Common myeloid progenitor, CD34-positive (primary cell): Measurements from ENCODE around the gene L3MBTL3.

Experiments
- CTCF ChIA-PET: fragments of 350-600 bp; sonication (Branson Sonifier 250); formaldehyde crosslinking; loops from one replicate; lab custom pipeline; 2021; ENCODE audit warnings: antibody characterized with exemption; lab: Charles Lee
- POLR2A ChIA-PET: fragments of 350-600 bp; sonication (Branson Sonifier 250); formaldehyde crosslinking; loops from one replicate; lab custom pipeline; 2021; ENCODE audit warnings: antibody characterized with exemption; lab: Charles Lee
- DNase-seq, 3 donors: peaks; one replicate each; pipeline versions ENCODE4 v3.0.0 to v3.0.0-alpha.2; 2013
- H3K27ac ChIP-seq, 2 experiments: 1 replicate in 1 of 2; 2 replicates in 1 of 2; pipeline ENCODE4 v1.7.0; 2013; ENCODE audit warnings: inconsistent platforms in 2 of 2, low read length in 2 of 2, mild to moderate bottlenecking in 2 of 2, low read depth in 1 of 2, moderate library complexity in 1 of 2; ENCODE audit not compliant: severe bottlenecking in 2 of 2, insufficient read depth in 1 of 2, poor library complexity in 1 of 2
- H3K27me3 ChIP-seq, 5 experiments: replicated peaks in 2 of 5; 1 replicate in 3 of 5; 2 replicates in 2 of 5; pipeline versions ENCODE4 v1.6.1 to v1.7.0; 2013; ENCODE audit warnings: low read length in 4 of 5, mild to moderate bottlenecking in 2 of 5, moderate library complexity in 2 of 5, inconsistent platforms in 1 of 5; ENCODE audit not compliant: insufficient read depth in 5 of 5, control insufficient read depth in 4 of 5
- H3K36me3 ChIP-seq, 4 experiments: 1 replicate in 2 of 4; 2 replicates in 2 of 4; pipeline versions ENCODE4 v1.6.1 to v1.7.0; 2013; ENCODE audit warnings: low read length in 3 of 4, control low read depth in 1 of 4, mild to moderate bottlenecking in 1 of 4; ENCODE audit not compliant: control insufficient read depth in 4 of 4, insufficient read depth in 4 of 4
- H3K4me1 ChIP-seq, 4 experiments: 1 replicate in 3 of 4; 2 replicates in 1 of 4; pipeline versions ENCODE4 v1.6.1 to v1.7.1; 2013; ENCODE audit warnings: low read length in 3 of 4, mild to moderate bottlenecking in 3 of 4, control low read depth in 1 of 4, inconsistent platforms in 1 of 4, moderate library complexity in 1 of 4; ENCODE audit not compliant: control insufficient read depth in 4 of 4, insufficient read depth in 4 of 4; ENCODE audit errors: control extremely low read depth in 1 of 4
- H3K4me3 ChIP-seq, 7 experiments: 1 replicate in 4 of 7; 2 replicates in 3 of 7; pipeline versions ENCODE4 v1.5.1 to v1.7.0; 2013; ENCODE audit warnings: mild to moderate bottlenecking in 7 of 7, low read length in 6 of 7, moderate library complexity in 6 of 7, inconsistent platforms in 2 of 7, low read depth in 2 of 7, control low read depth in 1 of 7; ENCODE audit not compliant: insufficient read depth in 4 of 7, control insufficient read depth in 1 of 7; ENCODE audit errors: extremely low read depth in 1 of 7
- H3K9me3 ChIP-seq, 5 experiments: 1 replicate in 4 of 5; 2 replicates in 1 of 5; pipeline versions ENCODE4 v1.6.1 to v1.7.1; 2013; ENCODE audit warnings: low read length in 4 of 5, mild to moderate bottlenecking in 2 of 5, inconsistent platforms in 1 of 5, low read depth in 1 of 5, moderate library complexity in 1 of 5; ENCODE audit not compliant: control insufficient read depth in 4 of 5, insufficient read depth in 2 of 5; ENCODE audit errors: control extremely low read depth in 1 of 5
- WGBS: methylation state at CpG from one replicate; pipeline ENCODE4 v1.1.5; 2013; ENCODE audit not compliant: insufficient coverage; 5-methylcytosine and 5-hydroxymethylcytosine counted together

Gene L3MBTL3

DNA sequence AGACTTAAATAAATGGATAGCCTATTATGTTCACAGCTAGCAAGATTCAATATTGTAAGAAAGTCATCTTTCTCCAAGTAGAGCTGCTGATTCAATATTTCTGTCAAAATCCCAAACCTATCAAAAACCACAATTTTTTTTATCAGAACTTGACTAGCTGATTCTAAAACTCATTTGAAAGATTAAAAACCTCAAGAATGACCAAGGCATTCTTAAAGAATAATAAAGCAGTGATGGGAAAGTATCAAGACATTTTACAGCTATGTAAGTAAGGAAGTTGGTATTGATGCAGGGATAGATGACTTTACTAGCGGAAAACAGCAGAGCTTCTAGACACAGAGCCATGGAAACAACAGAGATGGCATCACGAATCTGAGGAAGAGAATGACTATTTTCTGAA lies 139.7 kb downstream of the L3MBTL3 start:
- 100% methylated on average over 1 of the region's 2 CpGs for WGBS
- Histone ChIP-seq H3K36me3 (no peaks in the 10 kb centered on the region), H3K27ac (no peak overlapping the region), H3K4me1 (no peaks in the 10 kb centered on the region), H3K9me3 (peaks cover 0 to 5% (median 2%) of the 10 kb centered on the region in 5 experiments), H3K27me3 (no peaks in the 10 kb centered on the region), H3K4me3 (no peak overlapping the region)
- ChIA-PET CTCF (no interaction called here), POLR2A (no interaction called here)
- DNase-seq: no peak

DNA sequence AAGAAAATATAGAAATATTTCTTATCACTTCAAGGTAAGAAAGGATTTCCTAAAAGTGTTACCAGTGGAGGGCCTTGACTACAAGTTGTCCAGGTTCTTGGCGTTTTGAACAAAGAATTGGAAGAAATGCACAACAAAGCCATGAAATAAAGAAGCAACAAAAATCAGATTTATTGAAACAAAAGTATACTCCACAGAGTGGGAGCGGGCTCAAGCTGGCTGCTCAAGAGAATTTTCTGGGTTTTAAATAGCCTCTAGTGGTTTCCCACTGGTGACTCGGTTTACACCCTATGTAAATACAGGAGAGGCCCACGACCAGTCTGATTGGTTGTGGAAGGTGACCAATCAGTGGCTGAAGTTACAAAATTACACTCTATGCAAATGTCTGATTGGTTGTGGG lies 140.2 kb downstream of the L3MBTL3 start:
- no peaks in the 10 kb centered on the region for H3K4me1 ChIP-seq
- H3K27me3 ChIP-seq: no peaks in the 10 kb centered on the region
- 100% methylated on average over 1 of the region's 4 CpGs for WGBS
- POLR2A ChIA-PET: no interaction called here
- CTCF ChIA-PET: no interaction called here
- DNase-seq: no peak
- H3K36me3 ChIP-seq: no peaks in the 10 kb centered on the region
- H3K4me3 ChIP-seq: no peak overlapping the region
- no peak overlapping the region for H3K27ac ChIP-seq
- peaks cover 0 to 5% (median 2%) of the 10 kb centered on the region in 5 experiments for H3K9me3 ChIP-seq

DNA sequence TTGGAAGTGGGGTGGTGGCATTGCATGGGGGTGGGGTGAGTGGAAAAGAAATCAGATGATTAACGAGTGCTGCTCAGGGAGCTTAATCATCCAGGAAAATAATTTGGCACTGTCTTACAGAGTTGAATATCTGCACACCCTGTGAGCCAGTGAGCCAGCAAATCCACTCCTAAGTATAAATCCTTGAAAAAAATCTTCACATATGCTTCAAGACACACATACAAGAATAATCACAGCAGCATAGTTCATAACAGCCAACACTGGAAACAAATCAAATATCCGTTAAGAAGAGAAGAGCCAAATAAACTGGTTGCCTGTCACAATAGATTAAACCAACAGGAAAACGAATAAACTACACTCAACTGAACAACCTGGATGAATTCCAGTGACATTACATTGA lies 141.6 kb downstream of the L3MBTL3 start:
- no peak overlapping the region for H3K4me3 ChIP-seq
- no peaks in the 10 kb centered on the region for H3K36me3 ChIP-seq
- 67% methylated on average over 1 of the region's 3 CpGs for WGBS
- no peak overlapping the region for H3K27ac ChIP-seq
- ChIA-PET POLR2A (no interaction called here), CTCF (no interaction called here)
- H3K4me1 ChIP-seq: no peaks in the 10 kb centered on the region
- H3K27me3 ChIP-seq: no peaks in the 10 kb centered on the region
- H3K9me3 ChIP-seq: peaks cover 0 to 5% (median 3%) of the 10 kb centered on the region in 5 experiments
- DNase-seq: no peak

DNA sequence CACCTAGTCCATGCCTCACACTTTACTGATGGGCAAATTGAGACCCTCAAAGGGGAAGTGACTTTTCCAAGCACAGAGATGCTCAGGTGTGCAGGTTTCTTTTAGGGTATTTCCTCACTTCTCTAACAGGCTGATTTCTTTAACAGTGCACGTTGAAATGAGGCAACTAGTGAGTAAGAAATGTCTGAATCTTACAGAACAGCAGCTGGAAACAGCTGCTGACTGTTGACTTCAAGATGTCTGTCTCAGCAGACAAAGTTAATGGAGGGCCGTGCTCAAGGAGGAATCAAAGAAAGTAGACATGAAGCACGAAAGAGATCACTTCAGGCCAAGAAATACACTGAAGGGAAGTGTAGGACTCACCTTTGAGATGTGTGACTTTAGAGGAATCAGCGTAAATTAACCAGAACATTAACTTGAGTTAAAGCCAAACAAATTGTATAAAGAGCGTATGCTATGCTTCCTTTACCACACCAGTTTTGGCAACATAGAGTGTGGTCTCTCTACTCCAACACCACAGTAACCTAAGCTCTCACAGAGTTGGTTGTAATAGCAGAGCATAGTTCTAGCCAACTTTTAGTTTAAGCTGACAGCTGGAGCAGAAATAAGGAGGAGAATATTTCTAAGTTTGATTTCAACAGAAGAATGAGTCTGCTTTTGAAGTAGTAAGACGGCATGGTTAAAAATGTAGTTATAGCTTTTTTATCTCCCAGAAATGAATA lies 143.5 kb downstream of the L3MBTL3 start:
- CTCF ChIA-PET: no interaction called here
- no peak for DNase-seq
- Histone ChIP-seq H3K27me3 (no peaks in the 10 kb centered on the region), H3K9me3 (peaks cover 0 to 5% (median 3%) of the 10 kb centered on the region in 5 experiments), H3K27ac (no peak overlapping the region), H3K4me1 (no peaks in the 10 kb centered on the region), H3K4me3 (no peak overlapping the region), H3K36me3 (no peaks in the 10 kb centered on the region)
- 88% methylated on average over 5 of the region's 6 CpGs for WGBS
- POLR2A ChIA-PET: no interaction called here

DNA sequence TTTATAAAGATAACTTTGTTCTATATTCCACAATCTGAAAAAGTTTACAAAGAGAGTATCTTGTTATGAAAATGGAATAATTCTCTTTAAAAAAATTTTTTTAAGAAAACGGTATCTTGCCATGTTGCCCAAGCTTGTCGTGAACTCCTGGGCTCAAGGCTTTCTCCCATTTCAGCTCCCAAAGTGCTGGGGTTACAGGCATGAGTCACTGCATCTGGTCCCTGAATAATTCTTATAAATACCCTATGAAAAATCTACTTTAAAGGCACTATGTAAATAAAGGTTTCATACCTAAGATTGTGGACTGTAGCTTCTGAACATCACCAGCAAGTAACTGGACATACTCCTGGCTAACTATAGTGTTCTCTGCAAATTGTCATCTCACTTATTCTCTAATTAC lies 144.0 kb downstream of the L3MBTL3 start:
- peaks cover 0 to 5% (median 3%) of the 10 kb centered on the region in 5 experiments for H3K9me3 ChIP-seq
- ChIA-PET POLR2A (no interaction called here), CTCF (no interaction called here)

DNA sequence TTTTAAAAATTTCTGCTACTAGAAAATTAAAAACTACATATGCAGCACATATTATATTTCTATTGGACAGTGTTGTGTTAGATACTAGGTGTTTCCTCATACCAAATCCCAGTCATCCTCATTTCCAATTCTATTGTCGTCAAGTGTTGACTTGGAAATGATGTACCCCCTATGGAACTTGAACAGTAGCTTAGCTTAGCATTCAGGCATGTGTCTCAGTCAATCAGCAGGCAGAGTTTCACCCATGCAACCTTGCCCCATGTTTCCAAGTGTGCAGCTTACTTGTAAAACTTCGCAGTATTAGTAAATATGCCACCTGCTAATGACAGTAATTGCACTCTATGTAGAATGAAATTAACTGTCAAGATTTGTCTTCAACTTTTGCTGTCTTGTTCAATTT lies 144.9 kb downstream of the L3MBTL3 start:
- H3K4me3 ChIP-seq: no peak overlapping the region
- ChIA-PET POLR2A (no interaction called here), CTCF (no interaction called here)
- H3K27me3 ChIP-seq: no peaks in the 10 kb centered on the region
- H3K27ac ChIP-seq: no peak overlapping the region
- no peaks in the 10 kb centered on the region for H3K36me3 ChIP-seq
- 92% methylated on average over 1 of the region's 2 CpGs for WGBS
- peaks cover 0 to 5% (median 3%) of the 10 kb centered on the region in 5 experiments for H3K9me3 ChIP-seq
- no peaks in the 10 kb centered on the region for H3K4me1 ChIP-seq
- DNase-seq: no peak

More for the DNA sequence above, 144.0 kb downstream of the L3MBTL3 start:
- H3K27me3 ChIP-seq: no peaks in the 10 kb centered on the region
- H3K4me3 ChIP-seq: no peak overlapping the region
- H3K36me3 ChIP-seq: no peaks in the 10 kb centered on the region
- H3K4me1 ChIP-seq: no peaks in the 10 kb centered on the region
- DNase-seq: no peak
- WGBS: 100% methylated on average over 2 of the region's 2 CpGs
- H3K27ac ChIP-seq: no peak overlapping the region

DNA sequence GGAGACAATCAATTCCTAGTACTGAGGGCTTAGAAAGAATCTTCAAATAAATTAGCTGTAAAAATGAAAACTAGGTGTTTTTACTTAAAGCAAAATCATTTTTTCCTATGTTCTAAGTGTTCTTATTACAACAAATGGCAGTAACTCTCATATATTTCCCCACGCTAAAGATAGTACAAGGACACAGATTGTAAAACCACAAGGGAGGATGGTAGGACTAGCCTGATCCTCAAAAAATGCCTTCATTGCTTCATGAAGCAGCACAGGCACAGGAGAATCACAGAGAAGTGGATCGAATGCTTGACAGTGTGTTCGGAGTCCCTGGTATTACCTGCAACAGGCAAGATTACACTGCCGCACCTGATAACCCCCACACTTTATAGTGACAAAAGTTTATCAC lies 145.9 kb downstream of the L3MBTL3 start:
- no peaks in the 10 kb centered on the region for H3K27me3 ChIP-seq
- CTCF ChIA-PET: no interaction called here
- POLR2A ChIA-PET: no interaction called here
- H3K4me3 ChIP-seq: no peak overlapping the region
- WGBS: 83% methylated on average over 3 of the region's 4 CpGs
- H3K9me3 ChIP-seq: peaks cover 0 to 3% (median 0%) of the 10 kb centered on the region in 5 experiments
- DNase-seq: no peak
- H3K4me1 ChIP-seq: no peaks in the 10 kb centered on the region
- no peak overlapping the region for H3K27ac ChIP-seq
- no peaks in the 10 kb centered on the region for H3K36me3 ChIP-seq
